NB4 (cell line): ENCODE results near the gene PURB.

Experiments used
- CTCF ChIP-seq: IDR thresholded peaks from one replicate; pipeline ENCODE4 v1.5.1; 2012; ENCODE audit warnings: low read depth, low read length
- POLR2A ChIP-seq: IDR thresholded peaks from 2 replicates; pipeline ENCODE4 v1.6.1; 2011; ENCODE audit warnings: mild to moderate bottlenecking; ENCODE audit not compliant: insufficient read length; ENCODE audit errors: extremely low read depth

- TF ChIP-seq CTCF (no peak), POLR2A (no peak)
These were observed 14.1 kb upstream of the PURB start for GRCh38 chr7:44899443-44899842.
